ENCODE results near the gene CCDC9B.

DNA sequence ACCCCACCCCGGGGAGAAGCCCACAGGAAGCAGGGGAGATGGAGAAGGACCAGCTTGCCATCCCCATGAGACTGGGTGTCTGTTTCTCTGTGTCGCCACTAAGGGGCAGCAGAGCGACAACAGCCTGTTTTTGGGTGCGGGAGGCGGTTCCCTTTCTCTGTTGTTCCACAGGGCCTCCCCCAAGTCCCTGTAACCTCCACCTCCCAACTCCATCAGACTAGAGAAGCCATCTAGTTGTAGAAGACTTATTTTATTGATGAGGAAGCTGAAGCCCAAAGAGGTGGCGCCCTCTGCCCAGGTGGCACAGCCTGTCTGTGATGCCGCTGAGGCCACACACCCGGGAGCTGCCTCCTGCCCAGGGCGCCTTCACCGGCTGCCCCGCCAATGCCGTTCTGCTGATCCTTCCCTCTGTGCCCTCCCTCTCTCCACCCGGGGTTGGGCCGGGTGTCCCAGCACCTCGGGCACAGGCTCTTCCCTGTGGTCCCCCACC is 3.9 kb upstream of the CCDC9B start:
- TF ChIP-seq POLR2A (IDR thresholded peaks at IDR 0.05) (no peak), CTCF (IDR thresholded peaks at IDR 0.05) (peak; percentile 63 to 81 (median 76)), POLR2AphosphoS5 (IDR thresholded peaks at IDR 0.05) (no peak)

All from upper lobe of left lung (tissue), 4 donors.